ENCODE measurements around the gene NTRK1. TPM values are rescaled to one million over a fixed set of nuclear protein-coding genes. Genes with fewer than 3 reads are reported as not detected.
"Not testable (repeated sequence)": the region's sequence is repeated elsewhere in the genome, so short reads cannot be mapped to it uniquely, and the experiment has no call there.

The NTRK1 gene
- total and polyA plus RNA-seq, 3 donors from 2014 or later, result 4.7 to 38.8 (median 14.6) TPM

- Histone ChIP-seq H3K4me3 (no peak overlapping the region), H3K9me3 (no peaks in the 10 kb centered on the region), H3K4me1 (peaks cover 13% of the 10 kb centered on the region), H3K27me3 (no peaks in the 10 kb centered on the region), H3K36me3 (ENCODE audit: low read depth, missing control alignments) (no peaks in the 10 kb centered on the region), H3K27ac (no peak overlapping the region)
- no peak for TF ChIP-seq CTCF (IDR thresholded peaks at IDR 0.05)
- no peak for TF ChIP-seq POLR2A (IDR thresholded peaks at IDR 0.05)
- WGBS, 2 donors, result 55 to 64% methylated on average over 3 of the region's 3 CpGs
- intact Hi-C loops (cut with DNase I; ENCODE audit: low total_unique reads), result no loop called here
- peak; percentile 79 for DNase-seq
Observed at GRCh38 chr1:156926175-156926574, 65.5 kb downstream of the NTRK1 start.

GRCh38 chr1:156926695-156927094 is 66.0 kb downstream of the NTRK1 start:
- H3K9me3 ChIP-seq; H3K4me3 ChIP-seq; H3K36me3 ChIP-seq (ENCODE audit: low read depth, missing control alignments); H3K27me3 ChIP-seq; DNase-seq; H3K27ac ChIP-seq; intact Hi-C loops (cut with DNase I; ENCODE audit: low total_unique reads): not testable (repeated sequence)
- WGBS, 2 donors, result 83 to 93% methylated on average over 6 of the region's 6 CpGs
- H3K4me1 ChIP-seq, result peaks cover 13% of the 10 kb centered on the region

- Histone ChIP-seq H3K27ac (no peak overlapping the region), H3K27me3 (no peaks in the 10 kb centered on the region), H3K9me3 (no peaks in the 10 kb centered on the region), H3K4me3 (peak overlapping the region; percentile 15 to 41), H3K4me1 (peaks cover 13% of the 10 kb centered on the region), H3K36me3 (ENCODE audit: low read depth, missing control alignments) (no peaks in the 10 kb centered on the region)
- DNase-seq, result peak; percentile 83
- intact Hi-C loops (cut with DNase I; ENCODE audit: low total_unique reads), result no loop called here
- 16 to 23% methylated on average over 24 to 64 of the region's 64 CpGs for WGBS, 2 donors
- no peak for TF ChIP-seq POLR2A (IDR thresholded peaks at IDR 0.05)
- peak; percentile 46 to 63 (median 57) for TF ChIP-seq CTCF (IDR thresholded peaks at IDR 0.05)
Observed at GRCh38 chr1:156927215-156928042, 66.8 kb downstream of the NTRK1 start.

- 7 to 9% methylated on average over 4 of the region's 4 CpGs for WGBS, 2 donors
- intact Hi-C loops (cut with DNase I; ENCODE audit: low total_unique reads), result no loop called here
- Histone ChIP-seq H3K27ac (no peak overlapping the region), H3K4me1 (peaks cover 13% of the 10 kb centered on the region), H3K27me3 (no peaks in the 10 kb centered on the region), H3K9me3 (no peaks in the 10 kb centered on the region), H3K4me3 (peak overlapping the region in 1 of 2 donors; percentile 41), H3K36me3 (ENCODE audit: low read depth, missing control alignments) (no peaks in the 10 kb centered on the region)
- no peak for DNase-seq
- TF ChIP-seq POLR2A (IDR thresholded peaks at IDR 0.05) (no peak), CTCF (IDR thresholded peaks at IDR 0.05) (no peak)
Observed at GRCh38 chr1:156928043-156928602, 67.5 kb downstream of the NTRK1 start.

- no peak for DNase-seq
- Histone ChIP-seq H3K27ac (no peak overlapping the region), H3K4me1 (peaks cover 4% of the 10 kb centered on the region), H3K4me3 (no peak overlapping the region), H3K36me3 (ENCODE audit: low read depth, missing control alignments) (no peaks in the 10 kb centered on the region), H3K27me3 (no peaks in the 10 kb centered on the region), H3K9me3 (no peaks in the 10 kb centered on the region)
- intact Hi-C loops (cut with DNase I; ENCODE audit: low total_unique reads), result no loop called here
- TF ChIP-seq POLR2A (IDR thresholded peaks at IDR 0.05) (no peak), CTCF (IDR thresholded peaks at IDR 0.05) (no peak)
- WGBS, 2 donors, result 72 to 88% methylated on average over 3 to 6 of the region's 6 CpGs
Observed at GRCh38 chr1:156929596-156930238, 69.1 kb downstream of the NTRK1 start.

Measured in testis (tissue), 3 donors.